GM18498 (cell line): Measurements from ENCODE around the gene ARHGEF7.

Source experiments
- ATAC-seq: cut with Tn5 transposase; IDR thresholded peaks from one replicate; pipeline ENCODE4 v1.9.1; 2021; ENCODE audit warnings: mild to moderate bottlenecking, moderate library complexity; ENCODE audit not compliant: unreplicated experiment

The ARHGEF7 gene

DNA sequence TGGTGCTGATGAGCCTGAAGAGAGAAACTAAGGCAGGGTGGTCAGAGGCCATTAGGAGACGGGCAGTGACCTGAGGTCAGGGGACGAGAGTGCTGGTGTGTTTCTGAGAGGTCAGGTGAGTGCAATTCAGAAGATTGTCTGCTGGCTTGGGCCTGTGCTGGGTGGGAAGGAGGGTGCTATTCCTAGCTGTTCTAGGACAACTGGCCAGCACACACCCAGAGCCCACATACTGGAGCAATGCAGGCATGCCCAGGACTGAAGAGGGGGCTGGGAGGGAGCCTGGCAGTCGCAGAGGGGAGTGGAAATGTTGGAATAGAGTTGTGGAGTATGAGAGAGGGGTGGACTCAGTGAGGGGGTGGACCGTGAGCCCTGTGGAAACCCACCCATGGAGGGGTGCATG lies 16.5 kb downstream of the ARHGEF7 start:
- no peak for ATAC-seq

DNA sequence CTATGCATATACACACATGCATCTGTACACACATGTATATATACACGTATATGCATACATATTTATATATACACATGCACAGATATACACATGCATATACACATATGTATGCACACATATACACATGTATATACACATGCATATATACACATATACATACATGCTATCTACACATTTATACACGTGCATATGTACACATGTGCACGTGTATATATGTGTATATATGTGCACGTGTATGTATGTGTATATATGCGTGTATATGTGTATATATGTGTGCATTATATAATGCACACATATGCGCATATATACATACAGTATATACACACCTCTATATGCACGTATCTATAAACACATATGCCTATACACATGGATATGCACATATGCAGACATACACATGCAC lies 17.8 kb downstream of the ARHGEF7 start:
- no peak for ATAC-seq

DNA sequence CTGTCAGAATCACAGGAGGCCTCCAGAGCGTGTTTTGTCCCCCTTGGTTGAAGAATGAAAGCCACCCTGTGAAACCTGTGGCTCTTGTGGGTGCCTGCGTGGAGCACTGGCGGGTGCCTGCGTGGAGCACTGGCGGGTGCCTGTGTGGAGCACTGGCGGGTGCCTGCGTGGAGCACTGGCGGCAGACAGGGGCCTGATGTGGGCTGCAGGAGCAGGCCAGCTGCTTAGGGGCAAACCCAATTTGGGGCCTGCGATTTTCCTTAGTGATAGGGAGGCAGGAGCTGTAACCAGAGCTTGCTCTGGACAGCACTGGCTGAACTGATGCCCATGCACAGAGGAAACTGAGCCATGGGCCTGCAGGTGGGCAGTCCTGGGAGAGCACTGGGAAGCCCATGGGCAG lies 24.3 kb downstream of the ARHGEF7 start:
- ATAC-seq, result no peak

DNA sequence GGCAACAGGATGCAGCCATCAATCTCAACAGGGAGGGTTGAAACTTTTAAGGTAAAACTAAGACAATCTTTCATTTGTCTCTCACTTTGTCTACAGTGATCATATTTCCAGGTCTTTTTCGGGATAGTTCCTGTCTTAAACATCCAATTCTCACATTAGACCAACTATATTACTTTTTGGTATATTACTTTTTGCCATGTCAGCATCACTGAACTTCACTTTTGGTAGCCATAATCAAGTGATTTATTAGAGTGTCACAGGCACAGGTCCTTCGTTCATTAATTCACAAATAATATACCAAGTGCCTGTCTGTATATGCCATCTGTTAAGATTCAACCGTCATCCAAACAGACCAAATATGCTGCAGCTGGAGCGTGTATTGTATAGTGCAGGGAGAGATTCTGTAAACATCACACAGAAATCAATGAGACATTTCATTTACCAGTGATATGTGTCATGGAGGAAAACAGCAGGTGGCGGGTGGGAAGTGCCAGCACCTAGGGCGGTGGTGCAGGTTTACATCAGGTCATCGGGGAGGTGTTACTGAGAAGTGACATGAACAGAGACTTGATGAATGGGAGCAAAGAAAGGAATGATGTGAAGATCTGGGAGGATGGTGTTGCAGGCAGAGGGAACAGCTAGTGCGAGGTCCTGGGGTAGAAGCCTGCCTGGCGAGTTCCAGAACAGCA lies 24.9 kb downstream of the ARHGEF7 start:
- ATAC-seq, result no peak

DNA sequence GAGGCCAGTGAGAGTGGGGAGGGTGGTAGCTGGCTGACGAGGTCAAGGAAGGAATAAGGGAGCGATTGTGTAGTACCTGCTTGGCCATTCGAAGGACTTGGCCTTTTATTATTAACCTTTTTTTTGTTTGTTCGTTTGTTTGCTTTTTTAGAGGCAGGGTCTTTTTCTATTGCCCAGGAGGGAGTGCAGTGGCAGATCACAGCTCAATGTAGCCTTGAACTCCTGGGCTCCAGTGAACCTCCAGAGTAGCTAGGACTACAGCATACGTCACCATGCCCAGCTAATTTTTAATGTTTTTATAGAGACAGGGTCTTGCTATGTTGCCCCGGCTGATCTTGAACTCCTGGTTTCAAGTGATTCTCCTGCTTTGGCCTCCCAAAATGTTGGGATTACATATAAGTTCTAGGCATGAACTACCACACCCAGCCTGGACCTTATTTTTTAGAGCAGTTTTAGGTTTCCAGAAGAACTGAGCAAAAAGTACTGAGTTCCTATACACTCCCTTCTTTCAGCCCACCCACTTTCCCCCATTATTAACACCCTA lies 25.5 kb downstream of the ARHGEF7 start:
- ATAC-seq, result no peak

DNA sequence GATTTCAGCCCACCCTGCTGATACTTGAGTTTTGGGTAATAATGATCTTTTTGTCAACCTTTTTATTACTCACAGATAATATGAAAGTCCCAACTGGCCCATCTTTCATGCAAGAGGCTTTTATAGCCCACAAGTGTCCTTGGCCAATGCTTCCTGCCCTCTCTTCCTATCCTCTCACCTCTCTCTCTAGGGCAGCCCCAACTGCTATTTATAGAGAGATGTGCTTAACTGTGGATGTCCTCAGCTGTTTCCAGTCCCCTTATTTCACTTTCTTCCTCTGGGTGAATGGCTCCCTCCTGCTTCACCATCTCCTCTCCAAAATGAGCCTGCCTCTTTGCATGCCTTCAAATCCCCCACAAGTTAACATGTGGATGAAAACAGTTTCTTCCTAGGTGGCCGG lies 27.4 kb downstream of the ARHGEF7 start:
- ATAC-seq, result no peak

DNA sequence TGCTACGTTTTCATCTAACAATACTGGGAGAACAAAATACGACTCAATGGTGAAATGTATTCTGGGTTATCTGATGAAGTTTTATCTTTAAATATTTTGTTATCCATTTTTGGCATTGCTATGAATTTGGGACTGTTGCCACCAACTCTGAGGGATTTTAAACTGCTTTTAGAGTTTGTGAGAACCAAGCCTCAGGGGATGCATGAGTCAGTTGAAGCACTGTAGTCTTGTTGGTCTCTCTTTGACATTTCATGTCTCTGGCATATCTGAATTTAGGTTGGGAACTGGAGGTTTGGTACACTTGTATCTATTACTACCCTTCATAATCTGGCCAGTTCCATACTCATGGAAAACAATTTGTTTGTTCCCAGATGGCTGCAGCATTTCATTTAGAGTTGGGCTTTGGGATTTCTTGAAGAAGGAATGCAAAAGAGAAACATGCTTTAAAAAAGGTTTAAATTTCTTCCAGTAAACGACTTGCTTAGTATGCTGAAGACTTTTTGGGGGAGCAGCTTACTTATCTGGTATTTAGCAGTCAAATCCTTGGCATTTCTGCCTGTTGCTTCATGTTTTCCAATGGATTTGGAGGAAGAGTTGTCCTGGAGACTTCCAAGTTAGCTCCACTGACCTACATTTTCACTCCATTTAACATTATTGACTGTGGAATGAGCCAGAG lies 28.9 kb downstream of the ARHGEF7 start:
- ATAC-seq, result no peak

DNA sequence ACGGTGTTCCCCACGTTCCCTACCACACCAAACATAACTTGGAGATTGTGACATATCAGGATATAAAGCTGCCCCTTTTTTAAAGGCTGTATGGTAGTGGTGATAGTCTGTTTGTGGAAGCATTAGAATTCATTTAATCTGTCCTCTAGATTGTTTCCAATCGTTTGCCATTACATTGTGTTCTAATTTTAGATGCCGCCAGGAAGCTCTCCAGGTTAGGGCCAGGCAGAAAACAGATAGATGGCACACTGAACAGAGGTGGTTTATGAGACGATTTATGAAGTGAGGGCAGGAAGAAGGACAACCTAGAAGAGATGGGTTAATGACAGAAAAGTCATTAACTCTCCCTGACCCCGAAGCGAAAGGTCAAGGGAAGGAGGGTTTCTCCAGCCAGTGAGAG lies 30.0 kb downstream of the ARHGEF7 start:
- ATAC-seq, result no peak

DNA sequence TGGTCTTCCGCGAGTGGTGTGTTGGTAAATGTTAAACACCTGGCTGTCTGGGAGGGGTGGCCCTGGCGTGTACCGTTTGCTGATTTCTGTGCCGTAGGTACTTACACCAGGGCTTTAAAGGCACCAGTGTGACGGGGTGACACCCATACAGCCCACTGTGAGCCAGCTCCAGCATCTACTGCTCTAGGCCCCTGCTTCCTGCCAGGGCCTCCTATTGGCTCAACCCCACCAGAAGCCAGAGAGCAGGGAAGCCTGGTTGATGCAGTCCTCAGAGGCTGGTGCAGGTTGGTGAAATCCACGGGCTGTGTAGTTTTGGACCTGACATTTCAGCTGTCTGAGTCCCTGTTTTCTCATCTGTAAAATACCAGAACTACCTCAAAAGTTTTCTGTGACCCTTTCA lies 30.4 kb downstream of the ARHGEF7 start:
- ATAC-seq, result no peak

DNA sequence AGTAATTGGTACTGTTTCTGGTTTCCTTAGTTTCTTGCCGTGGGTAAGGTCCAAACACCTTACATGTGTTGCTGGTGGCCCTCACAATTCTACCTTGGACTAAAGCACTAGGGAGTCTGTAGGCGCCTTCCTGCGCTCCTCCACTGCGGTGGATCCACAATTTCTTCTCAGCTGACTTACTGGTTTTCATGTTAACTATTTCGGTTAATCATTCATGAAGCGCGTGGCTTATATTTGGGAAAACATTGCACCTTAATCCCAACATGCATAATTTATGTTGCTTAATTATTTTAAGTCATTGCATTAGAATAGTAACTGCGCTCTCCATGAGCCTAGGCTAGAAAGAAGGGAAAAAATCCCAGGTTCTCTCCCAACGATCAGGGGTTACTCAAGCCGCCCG lies 37.7 kb downstream of the ARHGEF7 start:
- ATAC-seq, result no peak

DNA sequence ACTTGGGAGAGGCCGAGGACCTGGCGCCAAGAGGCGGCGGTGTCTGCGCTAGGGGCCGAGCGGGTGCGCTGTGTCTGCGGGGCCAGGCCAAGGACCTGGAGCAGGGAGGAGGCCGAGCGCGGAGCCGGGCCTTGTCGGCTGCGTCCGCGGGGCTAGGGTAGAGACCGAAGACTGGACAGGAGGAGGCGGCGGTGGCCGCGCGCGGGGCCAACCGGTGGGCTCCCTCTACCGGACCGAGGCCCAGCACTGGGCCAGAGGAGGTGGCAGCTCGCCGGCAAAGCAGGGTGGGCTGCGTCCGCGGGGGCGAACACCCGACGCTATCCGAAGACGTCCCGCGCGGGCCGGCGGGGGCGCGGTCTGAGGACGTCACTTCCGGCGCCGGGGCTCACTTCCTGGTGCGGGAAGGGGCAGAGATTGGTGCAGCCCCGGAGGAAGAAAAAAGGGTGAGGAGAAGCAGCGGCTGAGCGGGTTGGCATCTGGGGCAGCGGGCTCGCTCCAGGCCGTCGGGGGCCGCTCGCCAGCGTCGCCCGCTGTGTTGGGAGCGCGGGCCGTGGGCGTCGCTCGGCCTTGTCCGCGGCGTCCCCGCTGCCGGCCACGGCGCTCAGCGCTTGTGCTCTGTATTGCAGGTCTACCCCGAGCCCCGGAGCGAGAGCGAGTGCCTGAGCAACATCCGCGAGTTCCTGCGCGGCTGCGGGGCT lies 38.3 kb downstream of the ARHGEF7 start:
- peak; percentile 87 for ATAC-seq

DNA sequence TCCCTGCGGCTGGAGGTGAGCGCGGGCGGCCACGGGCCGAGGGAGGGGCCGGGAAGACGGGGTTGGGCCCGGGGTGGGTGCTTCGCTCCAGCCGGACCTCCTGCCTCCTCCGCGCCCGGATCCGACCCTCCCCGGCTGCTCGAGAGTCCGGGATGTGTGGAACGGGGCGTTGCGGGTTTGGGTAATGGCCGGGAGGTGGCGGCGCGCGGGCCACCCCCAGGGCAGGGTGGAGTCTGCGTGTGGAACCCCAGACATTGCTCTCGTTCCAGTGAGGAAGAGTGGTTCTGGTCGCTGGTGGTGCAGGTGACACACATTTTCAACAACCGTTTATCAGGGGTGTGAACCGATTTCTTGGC lies 38.8 kb downstream of the ARHGEF7 start:
- ATAC-seq, result peak; percentile 57

DNA sequence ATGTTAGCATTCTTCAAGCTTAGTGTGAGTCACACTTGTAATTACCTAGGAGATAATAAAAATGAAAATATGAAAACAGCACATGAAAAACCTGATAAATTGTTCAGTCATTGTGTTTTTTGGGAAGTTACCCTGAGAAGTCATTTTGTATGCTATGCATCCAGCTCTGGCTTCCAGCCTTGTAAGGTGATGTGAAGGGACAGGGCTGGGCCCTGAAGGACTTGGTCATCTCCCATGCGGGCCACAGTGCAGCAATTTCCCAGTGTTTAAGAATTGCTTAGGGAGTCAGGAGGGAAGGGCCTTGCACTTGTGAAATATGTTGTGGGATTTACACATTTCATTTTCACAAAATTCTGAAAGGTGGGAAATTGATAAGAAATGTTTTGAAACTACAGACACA lies 41.3 kb downstream of the ARHGEF7 start:
- ATAC-seq, result no peak

DNA sequence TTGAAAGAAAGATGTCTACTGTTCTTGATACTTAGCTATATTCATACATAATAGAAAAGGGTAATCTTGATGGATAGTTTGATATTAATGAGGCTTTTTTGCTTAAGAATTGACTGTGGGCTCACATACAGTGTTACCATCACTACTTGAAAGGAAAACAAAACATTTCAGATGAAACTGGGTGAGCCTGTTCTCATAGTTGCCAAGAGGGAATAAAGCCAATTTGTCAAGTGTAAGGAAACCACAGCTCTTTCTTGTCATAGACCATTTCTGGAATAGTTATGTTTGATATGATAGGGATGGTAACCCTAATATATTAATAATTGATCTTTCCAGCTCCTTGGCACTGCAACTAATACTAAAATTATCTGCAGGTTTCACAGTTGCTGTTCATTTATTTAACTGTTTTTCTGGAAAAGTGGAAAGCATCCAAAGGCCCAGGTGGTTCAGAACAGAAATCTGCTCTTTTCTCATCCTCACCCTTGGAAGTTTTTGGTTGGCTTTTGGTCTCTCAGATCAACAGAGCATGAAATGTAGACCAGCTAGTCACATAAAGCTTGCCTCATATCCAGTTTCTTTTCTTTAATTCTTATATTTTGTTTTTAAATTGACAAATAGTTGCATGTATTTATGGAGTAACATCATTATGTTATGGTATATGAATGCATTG lies 43.2 kb downstream of the ARHGEF7 start:
- no peak for ATAC-seq

DNA sequence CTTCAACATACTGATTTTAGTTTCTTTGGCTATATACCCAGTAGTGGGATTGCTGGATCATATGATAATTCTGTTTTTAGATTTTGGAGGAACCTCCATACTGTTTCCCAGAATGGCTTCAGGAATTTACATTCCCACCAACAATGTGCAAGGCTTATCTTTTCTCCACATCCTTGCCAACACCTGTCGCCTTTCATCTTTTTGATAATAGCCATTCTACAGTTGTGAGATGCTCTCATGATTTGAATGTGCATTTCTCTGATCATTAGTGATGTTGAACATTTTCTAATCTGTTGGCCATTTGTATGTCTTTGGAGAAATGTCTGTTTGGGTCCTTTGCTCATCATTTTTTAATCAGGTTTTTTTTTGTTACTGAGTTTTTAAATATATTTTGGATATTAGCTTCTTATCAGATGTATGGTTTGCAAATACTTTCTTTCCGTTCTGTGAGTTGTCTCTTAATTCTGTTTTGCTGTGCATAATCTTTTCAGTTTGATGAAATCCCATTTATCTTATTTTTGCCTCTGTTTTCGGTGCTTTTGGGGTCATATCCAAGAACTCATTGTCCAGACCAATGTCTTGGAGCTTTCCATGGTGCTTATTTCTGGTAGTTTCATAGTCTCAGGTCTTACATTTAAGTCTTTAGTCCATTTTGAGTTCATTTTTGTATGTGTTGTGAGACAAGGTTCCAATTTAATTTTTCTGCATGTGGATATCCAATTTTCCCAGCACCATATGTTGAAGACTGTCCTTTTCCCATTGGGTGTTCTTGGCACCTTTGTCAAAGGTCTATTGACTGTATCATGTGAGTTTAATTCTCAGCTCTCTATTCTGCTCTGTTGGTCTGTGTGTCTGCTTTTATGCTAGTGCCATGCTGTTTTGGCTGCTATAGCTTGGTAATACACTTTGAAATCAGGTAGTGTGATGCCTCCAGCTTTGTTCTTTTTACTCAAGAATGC lies 44.5 kb downstream of the ARHGEF7 start:
- no peak for ATAC-seq

DNA sequence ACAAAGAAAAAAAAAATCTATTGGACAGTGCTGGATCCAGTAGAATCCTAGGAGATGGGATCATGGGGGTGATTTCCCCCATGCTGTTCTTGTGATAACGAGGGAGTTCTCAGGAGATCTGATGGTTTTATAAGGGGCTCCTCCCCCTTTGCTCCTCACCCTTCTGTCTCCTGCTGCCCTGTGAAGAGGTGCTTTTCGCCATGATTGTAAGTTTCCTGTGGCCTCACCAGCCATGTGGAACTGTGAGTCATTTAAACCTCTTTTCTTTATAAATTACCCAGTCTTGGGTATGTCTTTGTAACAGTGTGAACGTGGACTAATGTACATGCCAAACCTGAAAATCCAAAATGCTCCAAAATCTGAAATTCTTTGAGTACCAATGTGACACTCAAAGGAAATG lies 45.5 kb downstream of the ARHGEF7 start:
- ATAC-seq, result no peak

DNA sequence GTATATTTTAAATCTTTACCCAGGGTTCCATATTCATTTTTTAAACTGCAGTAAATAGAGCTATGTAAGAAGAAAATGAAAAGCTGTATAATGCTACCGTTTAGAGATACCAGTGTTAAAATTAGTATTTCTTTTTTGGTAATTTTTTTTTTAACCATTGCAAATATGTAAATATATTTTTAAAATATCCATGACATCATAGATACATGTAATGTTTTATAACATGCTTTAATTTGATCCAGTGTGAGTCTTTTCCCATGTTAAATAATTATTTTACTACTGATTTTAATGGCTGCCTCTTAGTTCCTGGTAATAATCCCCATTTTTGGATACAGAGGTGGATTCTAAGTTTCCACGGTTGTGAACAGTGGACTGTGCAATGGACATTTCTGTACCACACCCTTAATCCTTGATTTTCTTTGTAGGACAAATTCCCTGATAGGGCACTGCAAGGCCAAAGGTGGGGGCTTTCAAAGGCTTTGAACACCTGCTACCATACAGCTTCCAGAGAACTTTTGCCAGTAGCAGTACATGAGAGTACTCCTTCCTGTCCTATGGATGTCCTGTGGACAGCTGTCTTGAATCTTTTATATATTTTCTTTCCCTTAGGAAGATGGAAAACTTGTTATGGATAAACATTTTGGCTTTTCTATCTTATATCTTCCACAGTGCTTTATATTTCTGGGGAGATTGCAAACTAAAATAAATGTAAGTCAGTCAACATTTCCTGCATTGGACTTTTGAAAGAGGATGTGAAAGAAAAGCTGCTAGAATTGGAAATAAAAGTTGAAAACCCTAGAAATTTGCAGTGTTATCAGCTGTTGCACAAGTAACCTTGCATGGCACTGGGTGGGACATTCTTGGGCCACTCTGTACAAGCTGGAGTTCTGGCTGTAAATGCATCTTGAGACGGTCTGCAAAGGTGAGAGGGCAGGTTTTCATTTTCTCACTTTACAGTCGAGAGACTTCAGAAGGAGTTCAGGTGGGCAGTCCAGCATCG lies 46.8 kb downstream of the ARHGEF7 start:
- ATAC-seq, result peak; percentile 43

DNA sequence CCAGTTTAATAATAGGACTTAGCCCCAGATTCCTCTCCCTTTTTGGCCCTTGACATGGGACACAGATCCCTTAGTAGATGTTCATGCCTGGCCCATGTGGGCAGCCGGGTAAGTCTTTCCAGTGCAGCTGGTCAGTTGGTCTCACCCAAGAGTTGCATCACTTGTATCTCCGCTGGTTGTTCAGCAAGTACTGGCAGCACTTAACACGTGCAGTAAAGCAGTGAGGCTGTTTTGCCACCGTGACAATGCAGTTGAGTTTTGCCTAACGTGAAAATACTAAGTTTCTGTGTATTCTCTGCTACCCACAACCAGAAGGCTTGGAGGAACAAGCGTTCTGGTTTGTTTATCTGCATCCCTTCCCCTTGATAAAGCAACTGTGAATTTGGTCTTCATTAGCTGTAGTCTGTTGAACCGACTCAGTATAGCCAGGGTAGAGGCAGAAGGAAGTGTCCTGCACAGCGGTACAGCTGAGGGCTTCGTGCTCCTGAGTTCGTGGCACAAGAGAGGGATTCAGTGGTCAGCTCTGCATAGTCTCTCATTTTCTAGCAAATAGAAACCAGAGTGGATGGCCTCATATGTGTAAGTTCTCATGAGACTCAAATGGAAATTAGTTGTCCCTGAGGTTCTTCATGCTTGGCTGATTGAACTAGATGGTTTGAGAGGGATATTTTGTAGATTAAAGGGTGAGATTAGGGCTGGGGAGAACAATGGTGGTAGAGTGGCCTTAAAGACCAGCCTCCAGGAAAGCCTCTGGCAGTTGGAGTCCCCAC lies 50.3 kb downstream of the ARHGEF7 start:
- ATAC-seq, result peak; percentile 58
